GM19467 (cell line): ENCODE measurements around the gene CREBRF.
"Not testable (repeated sequence)": the region's sequence is repeated elsewhere in the genome, so short reads cannot be mapped to it uniquely, and the experiment has no call there.

Experiments used
- ATAC-seq: cut with Tn5 transposase; IDR thresholded peaks from one replicate; pipeline ENCODE4 v1.9.1; 2021; ENCODE audit warnings: mild to moderate bottlenecking, moderate library complexity; ENCODE audit not compliant: unreplicated experiment

CREBRF gene

DNA sequence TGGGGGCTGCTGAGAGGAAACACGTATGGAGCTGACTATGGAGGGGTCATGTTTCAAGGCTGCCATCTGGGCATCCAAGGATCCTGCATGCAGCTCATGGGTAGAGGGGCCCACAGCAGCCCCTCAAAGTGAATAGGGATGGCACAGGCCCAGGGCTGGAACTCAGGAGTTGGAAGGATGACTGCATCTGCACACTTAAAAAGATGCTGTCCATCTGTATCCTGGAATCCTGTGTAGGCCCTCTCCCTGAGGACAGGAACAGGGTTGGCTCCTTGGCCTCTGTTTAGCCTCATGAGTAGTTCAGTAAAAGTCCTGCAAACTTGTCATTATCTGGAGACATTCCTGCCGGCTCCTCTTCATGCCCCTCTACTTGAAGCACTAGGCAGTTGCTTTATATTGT, 92.2 kb downstream of the CREBRF start:
- ATAC-seq: no peak

DNA sequence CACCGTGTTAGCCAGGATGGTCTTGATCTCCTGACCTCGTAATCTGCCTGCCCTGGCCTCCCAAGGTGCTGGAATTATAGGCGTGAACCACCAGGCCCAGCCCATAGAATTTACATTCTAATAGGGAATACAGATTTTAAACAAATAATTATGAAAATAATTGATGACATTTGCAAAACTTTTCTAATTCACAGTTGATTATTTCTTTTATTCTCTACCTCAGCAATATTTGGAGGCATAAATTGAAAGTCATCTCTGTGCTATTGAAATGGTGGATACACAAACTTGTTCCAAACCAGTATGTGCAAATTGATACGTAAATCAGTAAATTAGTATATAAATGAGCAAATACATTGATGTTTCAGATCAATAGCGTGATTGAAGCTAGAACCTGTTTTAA, 96.4 kb downstream of the CREBRF start:
- ATAC-seq: no peak

DNA sequence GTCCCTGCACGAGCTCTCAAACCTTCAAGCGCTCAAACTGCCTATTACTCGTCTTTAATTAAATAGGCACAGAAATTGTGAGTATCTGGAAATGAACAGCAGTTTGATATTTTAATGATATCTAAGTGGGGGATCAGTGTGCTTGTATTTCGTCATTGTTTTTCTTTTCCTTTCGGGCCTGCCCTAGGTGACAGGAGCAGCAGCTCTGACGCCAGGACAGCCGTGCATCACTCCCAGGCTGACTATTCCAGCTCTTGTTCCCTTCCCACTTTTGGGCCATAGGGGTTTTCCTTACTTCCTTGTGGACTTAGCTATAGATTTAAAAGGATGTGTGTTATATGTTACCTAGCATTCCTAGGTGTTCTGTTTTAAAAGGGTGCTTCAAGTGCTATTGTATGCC, 97.7 kb downstream of the CREBRF start:
- ATAC-seq: no peak

DNA sequence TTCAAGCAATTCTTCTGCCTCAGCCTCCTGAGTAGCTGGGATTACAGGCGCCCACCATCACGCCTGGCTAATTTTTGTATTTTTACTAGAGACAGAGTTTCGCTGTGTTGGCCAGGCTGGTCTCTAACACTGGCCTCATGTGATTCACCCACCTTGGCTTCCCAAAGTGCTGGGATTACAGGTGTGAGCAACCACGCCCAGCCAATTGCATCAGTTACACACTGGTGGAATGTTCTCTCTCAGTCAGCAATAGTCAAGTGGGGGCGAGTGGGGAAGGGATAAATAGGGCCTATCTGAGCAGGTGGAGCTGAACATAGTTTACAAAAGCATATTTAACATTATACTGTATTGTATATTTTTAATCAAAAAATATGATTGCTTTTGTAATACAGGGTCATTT, 98.5 kb downstream of the CREBRF start:
- not testable (repeated sequence) for ATAC-seq

DNA sequence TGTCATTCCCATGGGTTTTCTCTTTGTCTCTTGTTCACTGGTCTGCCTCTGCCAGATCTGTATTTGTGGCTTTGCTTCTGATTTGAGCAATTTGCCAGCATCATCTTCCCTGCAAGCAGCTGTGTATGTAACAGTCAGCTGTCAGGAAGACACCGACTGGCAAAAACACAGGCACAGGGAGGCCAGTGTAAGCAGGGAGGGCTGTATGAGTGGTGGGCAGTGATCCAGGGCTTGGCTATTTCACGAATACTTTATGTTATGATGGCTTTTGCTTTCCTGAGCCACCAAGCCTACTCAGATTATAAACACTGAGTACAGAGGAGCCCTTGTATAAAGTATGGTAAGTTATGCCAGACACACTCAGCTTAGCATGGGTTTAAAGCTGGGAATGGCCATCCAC, 99.8 kb downstream of the CREBRF start:
- no peak for ATAC-seq

DNA sequence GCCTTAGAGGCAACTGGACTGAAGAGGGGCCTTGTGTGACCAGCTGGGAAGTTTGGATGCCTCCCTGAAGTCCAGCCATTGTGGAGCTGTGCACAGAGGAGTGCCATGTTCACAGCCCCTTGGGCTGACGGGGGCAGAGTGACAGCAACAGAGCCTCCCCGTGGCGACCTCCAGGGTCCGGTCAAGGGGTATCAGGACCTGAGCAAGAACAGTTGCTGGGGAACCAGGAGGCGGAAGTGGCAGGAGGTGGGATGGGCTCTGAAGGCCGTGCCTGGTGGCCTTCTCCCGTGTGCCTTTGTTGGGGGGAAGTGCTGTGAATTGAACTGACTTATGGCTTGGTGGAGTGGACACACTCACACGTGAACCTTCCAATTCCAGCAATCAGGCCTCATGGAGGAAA, 102.2 kb downstream of the CREBRF start:
- no peak for ATAC-seq

DNA sequence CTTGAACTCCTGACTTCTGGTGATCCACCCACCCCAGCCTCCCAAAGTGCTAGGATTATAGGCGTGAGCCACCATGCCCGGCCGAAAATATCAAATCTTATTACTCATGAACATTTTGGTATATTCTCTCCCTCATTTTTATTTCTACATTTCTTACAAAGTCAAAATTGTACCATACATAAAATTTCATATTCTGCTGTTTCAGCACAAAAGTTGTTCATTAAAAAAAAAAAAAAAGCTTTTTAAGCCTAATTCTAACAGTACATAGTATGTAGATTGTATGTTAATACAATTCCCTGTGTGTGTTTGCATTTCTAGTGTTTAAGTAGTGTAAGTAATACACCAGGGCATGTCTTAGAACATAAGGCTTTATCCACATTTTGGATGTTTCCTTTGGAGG, 103.1 kb downstream of the CREBRF start:
- ATAC-seq: no peak

DNA sequence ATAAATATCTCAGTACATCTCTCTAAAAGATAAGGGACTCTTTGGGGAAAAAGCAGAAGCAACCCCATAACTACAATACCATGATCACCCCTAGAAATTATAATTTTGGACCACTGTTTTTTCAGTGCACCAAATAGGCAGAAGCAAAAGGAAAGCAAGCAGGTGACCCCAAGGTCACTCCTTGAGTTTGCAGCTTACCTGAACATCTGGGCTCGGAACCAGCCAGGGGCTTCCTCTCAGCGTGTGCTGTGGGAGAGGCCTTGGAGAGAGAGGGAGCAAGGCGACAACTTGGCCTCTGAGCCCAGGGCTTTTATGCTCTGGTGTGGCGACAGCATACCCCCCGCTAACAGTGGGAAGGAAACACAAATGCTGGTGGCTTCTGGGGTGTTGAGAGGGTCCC, 105.0 kb downstream of the CREBRF start:
- no peak for ATAC-seq

DNA sequence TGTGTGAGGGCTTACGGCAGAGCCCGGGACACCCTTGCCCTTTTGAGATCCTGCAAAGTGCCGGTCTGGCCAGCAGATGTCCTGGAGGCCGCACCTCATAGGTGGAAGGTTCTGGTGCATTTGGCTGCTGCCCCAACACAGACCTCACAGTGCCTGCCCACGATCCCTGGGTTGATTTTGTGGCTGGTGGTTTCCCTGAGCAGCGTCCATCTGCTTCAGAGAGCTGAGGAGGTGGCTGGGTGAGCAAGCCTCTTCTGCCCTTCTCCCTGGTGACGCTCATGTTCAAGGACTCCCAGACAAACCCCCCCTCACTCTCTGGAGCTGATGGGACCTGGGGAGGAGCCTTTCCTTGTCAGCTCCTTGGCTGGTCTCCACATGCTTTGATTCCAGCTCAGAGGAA, 107.1 kb downstream of the CREBRF start:
- ATAC-seq: no peak

DNA sequence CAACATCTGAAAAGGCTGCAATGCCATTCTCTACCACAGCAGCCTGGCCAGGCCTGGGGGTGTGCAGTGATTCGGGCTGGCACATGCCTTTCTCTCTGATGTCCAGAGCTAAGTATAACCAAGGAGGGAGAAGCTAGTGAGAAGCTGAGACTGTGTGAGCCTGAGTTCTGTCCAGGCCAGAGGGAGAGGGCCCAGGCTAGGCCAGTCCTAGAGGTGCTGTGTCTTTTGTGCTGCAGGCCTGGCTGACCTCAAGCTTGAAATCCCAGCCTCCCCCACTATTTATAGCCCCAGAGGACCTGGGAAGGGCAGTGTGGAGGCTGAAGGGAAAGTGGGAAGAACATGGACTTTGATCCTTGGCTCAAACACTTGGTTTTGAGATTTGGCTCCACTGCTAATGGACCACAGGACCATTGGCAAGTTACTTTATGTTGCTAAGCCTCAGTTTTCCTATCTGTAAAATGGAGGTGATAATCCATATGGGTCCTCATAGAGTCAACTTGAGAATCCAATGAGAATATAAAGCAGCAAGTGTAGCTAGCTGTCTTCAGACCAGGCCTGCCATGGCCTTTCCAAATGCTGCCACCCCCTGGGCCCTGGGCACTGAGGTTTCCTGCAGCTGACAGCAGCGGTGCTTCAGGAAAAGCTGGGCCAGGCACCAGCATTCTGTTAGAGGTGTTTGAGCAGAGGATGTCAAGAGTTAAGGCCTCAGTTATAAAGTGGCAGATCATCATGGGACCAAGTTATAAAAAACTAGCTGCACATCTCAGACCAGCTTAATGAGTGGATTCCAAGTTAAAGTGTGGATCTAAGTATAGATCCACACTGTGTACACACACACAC, 109.2 kb downstream of the CREBRF start:
- no peak for ATAC-seq

DNA sequence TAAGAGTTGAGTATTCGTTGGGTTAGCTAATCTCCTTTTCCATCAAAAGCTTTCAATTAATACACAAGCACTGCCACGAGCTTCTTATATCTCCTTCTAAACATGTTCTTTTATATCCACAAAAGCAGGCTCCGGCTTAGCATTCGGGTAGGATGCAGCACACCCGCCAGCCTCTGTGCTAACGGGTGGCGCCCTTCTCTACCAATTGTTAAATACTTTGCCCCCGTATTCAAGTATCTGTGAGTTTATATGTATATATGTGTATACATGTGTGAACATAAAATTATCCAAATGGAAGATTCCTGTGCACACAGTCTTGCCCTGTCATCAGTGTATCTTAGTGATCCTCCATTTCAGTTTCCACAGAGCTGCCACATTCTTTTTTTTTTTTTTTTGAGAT, 116.0 kb downstream of the CREBRF start:
- no peak for ATAC-seq

DNA sequence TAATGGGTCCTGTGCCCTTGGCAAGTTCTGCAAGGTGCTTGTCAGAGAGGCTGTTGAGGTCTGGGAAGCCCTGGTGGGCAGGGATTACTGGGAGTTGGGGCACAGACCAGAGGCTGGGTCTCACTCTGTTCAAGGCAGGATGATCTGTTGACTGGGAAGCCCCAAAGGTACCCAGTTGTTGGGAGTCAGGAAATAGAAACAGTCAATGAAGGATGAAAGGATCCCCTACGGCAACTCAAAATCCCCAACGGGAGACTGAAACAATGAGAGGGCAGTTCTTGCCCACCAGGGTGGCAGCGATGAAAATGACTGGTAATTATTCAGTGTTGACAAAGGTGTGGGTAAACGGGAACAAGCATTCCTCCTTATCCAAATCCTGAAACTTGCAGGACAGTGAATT, 119.4 kb downstream of the CREBRF start:
- no peak for ATAC-seq

DNA sequence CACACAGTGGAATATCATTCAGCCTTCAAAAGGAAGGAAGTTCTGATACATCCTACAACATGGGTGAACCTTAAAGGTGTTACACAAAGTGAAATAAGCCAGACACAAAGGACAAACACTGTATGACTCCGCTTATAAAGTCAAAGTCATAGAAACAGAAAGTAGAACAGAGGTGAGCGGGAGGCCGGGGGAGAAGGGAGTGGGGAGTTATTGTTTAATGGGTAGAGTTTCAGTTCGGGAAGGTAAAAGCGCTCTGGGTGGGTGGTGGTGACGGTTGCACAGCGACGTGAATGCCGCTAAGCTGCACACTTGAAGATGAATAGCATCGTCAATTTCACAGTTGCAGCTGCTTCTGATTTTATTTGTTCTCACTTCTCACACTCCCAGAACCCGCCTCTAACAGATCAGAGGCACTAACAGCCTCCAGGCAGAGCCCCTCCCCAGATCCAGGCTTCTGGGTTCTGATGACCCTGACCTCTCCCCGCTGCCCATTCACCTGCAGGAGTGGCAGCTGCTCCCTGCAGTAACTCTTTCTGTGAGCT, 122.3 kb downstream of the CREBRF start:
- ATAC-seq: no peak

DNA sequence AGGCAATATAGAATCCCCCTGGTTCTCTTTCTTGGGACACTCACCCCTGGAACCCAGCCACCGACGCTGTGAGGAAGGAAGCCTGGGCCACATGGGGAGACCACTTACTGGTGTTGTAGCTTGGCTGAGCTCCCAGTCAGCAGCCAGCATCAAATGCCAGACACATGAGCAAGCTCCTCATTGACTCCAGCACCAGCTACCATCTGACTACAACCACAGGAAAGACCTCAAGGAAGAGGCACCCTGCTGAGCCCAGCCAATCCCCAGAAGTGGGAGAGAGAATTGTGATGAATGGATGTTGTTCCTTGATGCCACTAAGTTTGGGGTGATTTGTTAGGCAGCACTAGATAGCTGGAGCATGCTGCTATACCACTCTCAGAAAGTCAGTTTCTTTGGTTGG, 124.2 kb downstream of the CREBRF start:
- no peak for ATAC-seq

DNA sequence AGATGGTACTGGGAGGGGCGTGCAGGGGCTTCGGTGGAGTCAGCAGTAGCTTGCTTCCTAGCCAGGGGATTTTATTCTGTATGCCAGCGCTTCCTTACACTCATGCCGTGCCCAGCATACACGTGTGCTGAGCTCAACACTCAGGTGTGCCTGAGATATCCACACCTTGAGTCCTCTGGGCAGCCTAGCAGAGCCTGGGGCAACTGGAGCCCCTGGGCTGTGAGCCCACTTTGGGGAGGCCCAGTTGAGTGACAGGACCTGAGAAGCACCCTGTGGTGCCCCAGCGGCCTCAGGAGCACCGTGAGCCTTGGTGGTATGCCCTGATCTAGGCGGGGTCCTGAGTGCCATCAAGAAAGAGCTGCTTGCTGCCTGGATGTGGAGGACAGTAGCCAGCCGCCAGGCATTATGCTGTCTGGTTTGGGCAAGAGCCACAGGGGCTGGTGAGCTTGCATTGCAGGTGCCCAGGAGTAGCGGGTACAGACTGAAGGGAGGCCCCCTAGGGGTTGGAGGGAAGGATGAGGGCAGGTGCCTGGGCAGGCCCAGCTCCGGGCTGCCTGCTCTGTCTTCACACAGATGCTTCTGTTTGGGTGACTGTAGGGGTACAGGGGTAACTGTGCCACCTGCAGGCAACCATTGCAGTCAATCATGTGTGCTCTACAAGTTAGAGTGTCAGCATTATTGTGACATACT, 131.0 kb downstream of the CREBRF start:
- no peak for ATAC-seq

DNA sequence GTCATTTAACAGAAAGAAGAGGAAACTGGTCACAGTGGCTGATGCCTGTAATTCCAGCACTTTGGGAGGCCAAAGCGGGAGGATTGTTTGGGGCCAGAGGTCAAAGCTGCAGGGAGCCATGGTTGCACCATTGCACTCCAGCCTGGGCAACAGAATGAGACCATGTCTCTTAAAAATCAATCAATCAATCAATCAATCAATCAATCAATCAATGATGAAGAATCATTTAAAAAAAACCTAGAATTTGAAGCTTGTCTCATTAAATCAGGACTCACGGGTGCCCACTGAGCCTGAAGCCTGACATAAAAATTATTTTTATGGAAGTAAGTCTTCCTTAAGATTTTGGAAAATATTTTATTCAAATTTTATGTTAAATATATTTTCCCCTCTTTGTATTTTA, 132.1 kb downstream of the CREBRF start:
- no peak for ATAC-seq
